Panc1 (cell line): ENCODE measurements around the gene RAB6B. TPM values are rescaled to one million over a fixed set of nuclear protein-coding genes. Genes with fewer than 3 reads are reported as not detected.

Experiments
- ATAC-seq: fragments of 200-7000 bp; cut with Tn5 transposase; 2 replicates; pipeline ENCODE4 v1.9.1; 2020; ENCODE audit warnings: mild to moderate bottlenecking, moderate library complexity
- BruUV-seq: library from RNA; stranded (reverse); fragments of 400-500 nt; replicated peaks from 2 replicates; lab custom pipeline; 2021; lab: Mats Ljungman, UMichigan
- CTCF ChIA-PET: fragments of 300-600 bp; sonication (Branson Sonifier 250); formaldehyde crosslinking; loops from one replicate; lab custom pipeline; 2022; ENCODE audit warnings: antibody characterized with exemption; lab: Charles Lee
- POLR2A ChIA-PET: fragments of 300-600 bp; sonication (Branson Sonifier 250); formaldehyde crosslinking; loops from one replicate; lab custom pipeline; 2022; ENCODE audit warnings: antibody characterized with exemption; lab: Charles Lee
- DNase-seq: peaks from one replicate; pipeline ENCODE4 v3.0.0-alpha.2; 2010; ENCODE audit warnings: low read depth, low spot score
- H3K27ac ChIP-seq: 2 replicates; pipeline ENCODE4 v1.5.1; 2011; ENCODE audit warnings: mild to moderate bottlenecking, low read length, inconsistent platforms
- H3K27me3 ChIP-seq: fragments of 200-500 bp; sonication (Bioruptor generic); 2 replicates; pipeline ENCODE4 v1.6.0; 2014; ENCODE audit warnings: low read length, inconsistent platforms; ENCODE audit not compliant: control insufficient read depth, insufficient read depth
- H3K36me3 ChIP-seq: fragments of 200-500 bp; sonication (Bioruptor generic); 2 replicates; pipeline ENCODE4 v1.5.1; 2014; ENCODE audit warnings: inconsistent platforms, mild to moderate bottlenecking, low read length, moderate library complexity; ENCODE audit not compliant: control insufficient read depth, insufficient read depth
- H3K4me1 ChIP-seq: 2 replicates; pipeline ENCODE4 v1.5.1; 2011; ENCODE audit warnings: inconsistent platforms, mild to moderate bottlenecking, low read length, moderate library complexity; ENCODE audit not compliant: control insufficient read depth, insufficient read depth
- H3K4me3 ChIP-seq, 2 experiments: 2 replicates each; pipeline ENCODE4 v1.5.1; 2011 to 2012; ENCODE audit warnings: low read depth in 2 of 2, low read length in 2 of 2, mild to moderate bottlenecking in 2 of 2, inconsistent platforms in 1 of 2, moderate library complexity in 1 of 2
- H3K9me3 ChIP-seq: fragments of 200-500 bp; sonication (Bioruptor generic); 2 replicates; pipeline ENCODE4 v1.5.1; 2014; ENCODE audit warnings: low read depth, mild to moderate bottlenecking, inconsistent platforms, low read length, moderate library complexity; ENCODE audit not compliant: control insufficient read depth, insufficient read depth
- POLR2AphosphoS5 ChIP-seq: IDR thresholded peaks from 2 replicates; pipeline ENCODE4 v1.6.1; 2012; ENCODE audit warnings: mild to moderate bottlenecking, low read depth, low read length, moderate library complexity
- SIN3A ChIP-seq: IDR thresholded peaks from 2 replicates; pipeline ENCODE4 v1.6.1; 2012; ENCODE audit warnings: low read depth, mild to moderate bottlenecking, low read length, moderate library complexity, borderline replicate concordance; ENCODE audit not compliant: insufficient read depth
- TCF7L2 ChIP-seq: IDR thresholded peaks from 2 replicates; pipeline ENCODE4 v1.6.1; 2011; ENCODE audit warnings: mild to moderate bottlenecking, low read depth, low read length, inconsistent platforms
- in situ Hi-C: cut with HindIII; loops from 2 replicates; pipeline ENCODE4 v1.10.0; 2016; ENCODE audit warnings: low sequenced_read_pairs, low pct_unique_long_range_greater_than_20kb
- intact Hi-C: fragments of 100-400 bp; cut with micrococcal nuclease; formaldehyde crosslinking; loops from one replicate; pipeline ENCODE4 v1.10.0; 2022; ENCODE audit not compliant: unreplicated experiment
- total RNA-seq: library from RNA; stranded (reverse); gene quantifications from one replicate; pipeline ENCODE4 v1.2.1, GENCODE V29; 2021; ENCODE audit not compliant: unreplicated experiment
- TF ChIP-seq, protein P1 (sequence below): fragments of 450-650 bp; IDR thresholded peaks from 2 replicates; pipeline ENCODE4 v1.5.1; 2017; ENCODE audit warnings: mild to moderate bottlenecking
- TF ChIP-seq, protein P2 (sequence below), 2 experiments: IDR thresholded peaks; 2 replicates each; pipeline ENCODE4 v1.6.1; 2011 to 2012; ENCODE audit warnings: low read depth in 2 of 2, control low read depth in 1 of 2, low read length in 1 of 2, mild to moderate bottlenecking in 1 of 2, moderate library complexity in 1 of 2; ENCODE audit not compliant: insufficient read depth in 1 of 2

RAB6B gene
- total RNA-seq, 1 experiment from 2014 or later: 49.2 TPM

DNA sequence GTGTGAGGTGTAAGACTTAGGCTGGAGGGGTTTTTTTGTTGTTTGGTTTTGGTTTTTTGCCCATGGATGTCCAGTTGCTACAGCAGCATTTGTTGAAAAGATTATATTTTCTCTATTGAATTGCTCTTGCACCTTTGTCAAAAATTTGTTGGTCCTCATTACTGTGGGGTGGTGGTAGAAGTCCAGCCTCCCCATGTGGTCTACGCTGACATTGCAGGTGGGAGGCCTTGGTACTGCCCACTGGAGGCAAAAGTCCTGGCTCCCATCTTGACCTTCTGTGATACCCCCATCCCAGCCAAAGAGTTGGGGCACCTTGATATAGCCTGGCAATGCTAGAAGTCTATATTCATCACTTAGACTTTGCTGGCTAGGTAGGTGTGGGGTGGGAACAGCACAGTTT is 5.4 kb upstream of the RAB6B start:
- BruUV-seq: no TSS peak

DNA sequence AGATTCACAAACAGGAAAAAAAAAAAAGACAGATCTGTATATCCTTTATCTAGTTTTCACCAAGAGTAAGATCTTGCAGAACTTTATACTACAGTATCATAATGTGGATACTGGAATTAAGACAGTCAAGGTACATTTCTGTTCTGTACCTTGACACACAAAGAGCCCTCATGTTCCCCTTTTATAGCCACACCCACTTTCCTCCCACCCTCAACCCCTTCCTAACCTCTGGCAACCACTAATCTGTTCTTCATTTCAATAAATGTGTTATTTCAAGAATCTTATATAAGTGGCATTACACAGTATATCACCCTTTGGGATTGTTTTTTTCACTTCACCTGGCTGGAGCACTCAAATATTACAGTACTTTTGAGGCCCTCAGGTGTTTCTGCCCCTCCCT is 3.6 kb upstream of the RAB6B start:
- POLR2A ChIA-PET: no interaction called here
- Histone ChIP-seq H3K27ac (no peak overlapping the region), H3K9me3 (no peaks in the 10 kb centered on the region), H3K4me3 (no peak overlapping the region), H3K4me1 (peaks cover 5% of the 10 kb centered on the region), H3K36me3 (no peaks in the 10 kb centered on the region), H3K27me3 (no peaks in the 10 kb centered on the region)
- CTCF ChIA-PET: no interaction called here
- ATAC-seq (no peak), DNase-seq (no peak)
- intact Hi-C loops: no loop called here
- TF ChIP-seq, protein P1, sequence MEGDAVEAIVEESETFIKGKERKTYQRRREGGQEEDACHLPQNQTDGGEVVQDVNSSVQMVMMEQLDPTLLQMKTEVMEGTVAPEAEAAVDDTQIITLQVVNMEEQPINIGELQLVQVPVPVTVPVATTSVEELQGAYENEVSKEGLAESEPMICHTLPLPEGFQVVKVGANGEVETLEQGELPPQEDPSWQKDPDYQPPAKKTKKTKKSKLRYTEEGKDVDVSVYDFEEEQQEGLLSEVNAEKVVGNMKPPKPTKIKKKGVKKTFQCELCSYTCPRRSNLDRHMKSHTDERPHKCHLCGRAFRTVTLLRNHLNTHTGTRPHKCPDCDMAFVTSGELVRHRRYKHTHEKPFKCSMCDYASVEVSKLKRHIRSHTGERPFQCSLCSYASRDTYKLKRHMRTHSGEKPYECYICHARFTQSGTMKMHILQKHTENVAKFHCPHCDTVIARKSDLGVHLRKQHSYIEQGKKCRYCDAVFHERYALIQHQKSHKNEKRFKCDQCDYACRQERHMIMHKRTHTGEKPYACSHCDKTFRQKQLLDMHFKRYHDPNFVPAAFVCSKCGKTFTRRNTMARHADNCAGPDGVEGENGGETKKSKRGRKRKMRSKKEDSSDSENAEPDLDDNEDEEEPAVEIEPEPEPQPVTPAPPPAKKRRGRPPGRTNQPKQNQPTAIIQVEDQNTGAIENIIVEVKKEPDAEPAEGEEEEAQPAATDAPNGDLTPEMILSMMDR: no peak
- TF ChIP-seq, protein P2, sequence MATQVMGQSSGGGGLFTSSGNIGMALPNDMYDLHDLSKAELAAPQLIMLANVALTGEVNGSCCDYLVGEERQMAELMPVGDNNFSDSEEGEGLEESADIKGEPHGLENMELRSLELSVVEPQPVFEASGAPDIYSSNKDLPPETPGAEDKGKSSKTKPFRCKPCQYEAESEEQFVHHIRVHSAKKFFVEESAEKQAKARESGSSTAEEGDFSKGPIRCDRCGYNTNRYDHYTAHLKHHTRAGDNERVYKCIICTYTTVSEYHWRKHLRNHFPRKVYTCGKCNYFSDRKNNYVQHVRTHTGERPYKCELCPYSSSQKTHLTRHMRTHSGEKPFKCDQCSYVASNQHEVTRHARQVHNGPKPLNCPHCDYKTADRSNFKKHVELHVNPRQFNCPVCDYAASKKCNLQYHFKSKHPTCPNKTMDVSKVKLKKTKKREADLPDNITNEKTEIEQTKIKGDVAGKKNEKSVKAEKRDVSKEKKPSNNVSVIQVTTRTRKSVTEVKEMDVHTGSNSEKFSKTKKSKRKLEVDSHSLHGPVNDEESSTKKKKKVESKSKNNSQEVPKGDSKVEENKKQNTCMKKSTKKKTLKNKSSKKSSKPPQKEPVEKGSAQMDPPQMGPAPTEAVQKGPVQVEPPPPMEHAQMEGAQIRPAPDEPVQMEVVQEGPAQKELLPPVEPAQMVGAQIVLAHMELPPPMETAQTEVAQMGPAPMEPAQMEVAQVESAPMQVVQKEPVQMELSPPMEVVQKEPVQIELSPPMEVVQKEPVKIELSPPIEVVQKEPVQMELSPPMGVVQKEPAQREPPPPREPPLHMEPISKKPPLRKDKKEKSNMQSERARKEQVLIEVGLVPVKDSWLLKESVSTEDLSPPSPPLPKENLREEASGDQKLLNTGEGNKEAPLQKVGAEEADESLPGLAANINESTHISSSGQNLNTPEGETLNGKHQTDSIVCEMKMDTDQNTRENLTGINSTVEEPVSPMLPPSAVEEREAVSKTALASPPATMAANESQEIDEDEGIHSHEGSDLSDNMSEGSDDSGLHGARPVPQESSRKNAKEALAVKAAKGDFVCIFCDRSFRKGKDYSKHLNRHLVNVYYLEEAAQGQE (IDR thresholded peaks at IDR 0.05; ENCODE audit: insufficient read depth in 1 of 2, low read depth in 2 of 2, low read length in 1 of 2): no peak
- TF ChIP-seq TCF7L2: no peak
- no peak for TF ChIP-seq SIN3A
- no peak for TF ChIP-seq POLR2AphosphoS5
- no TSS peak for BruUV-seq
- in situ Hi-C loops: no loop called here

More for the DNA sequence above, 5.4 kb upstream of the RAB6B start:
- H3K27me3 ChIP-seq: no peaks in the 10 kb centered on the region
- intact Hi-C loops (no loop called here), in situ Hi-C loops (no loop called here)
- ATAC-seq: no peak
- H3K4me1 ChIP-seq: peaks cover 3% of the 10 kb centered on the region; the same call in 1 of the 2 replicates
- DNase-seq: no peak
- ChIA-PET POLR2A (no interaction called here), CTCF (no interaction called here)
- no peaks in the 10 kb centered on the region for H3K36me3 ChIP-seq
- no peaks in the 10 kb centered on the region for H3K9me3 ChIP-seq
- H3K27ac ChIP-seq: no peak overlapping the region
- TF ChIP-seq, protein P1: 0 out of 2 replicates have a peak, but pooled peaks have one; percentile 28
- TF ChIP-seq, protein P2 (IDR thresholded peaks at IDR 0.05; ENCODE audit: insufficient read depth in 1 of 2, low read depth in 2 of 2, low read length in 1 of 2): no peak
- H3K4me3 ChIP-seq: no peak overlapping the region
